Measurements from ENCODE around the gene SLC10A3. TPM values are rescaled to one million over a fixed set of nuclear protein-coding genes. Genes with fewer than 3 reads are reported as not detected.
A peak's percentile ranks its signal among the peaks of the same experiment; 100 is the strongest.

SLC10A3 gene
- total and polyA plus RNA-seq, 2 donors from 2014 or later = 19.0 to 27.3 TPM

GRCh38 chrX:154488336-154489075 lies 1.9 kb downstream of the SLC10A3 start:
- peaks cover 0 to 4% (median 3%) of the 10 kb centered on the region in 3 donors for H3K36me3 ChIP-seq (ENCODE audit: control insufficient read depth in 2 of 3, insufficient read depth in 3 of 3, low read length in 3 of 3)
- intact Hi-C loops (cut with DNase I) = no loop called here
- no peak overlapping the region for H3K4me3 ChIP-seq (ENCODE audit: low read length in 3 of 3)
- peak in 1 of 5 donors; percentile 71 for DNase-seq
- no peak for FAIRE-seq
- H3K9ac ChIP-seq (ENCODE audit: low read length in 3 of 3) = no peak overlapping the region
- no peak overlapping the region for H3K27ac ChIP-seq (ENCODE audit: low read depth in 2 of 2, low read length in 2 of 2)
- peaks cover 0 to 23% (median 4%) of the 10 kb centered on the region in 3 donors for H3K4me1 ChIP-seq (ENCODE audit: control insufficient read depth in 2 of 3, insufficient read depth in 2 of 3, low read depth in 1 of 3, low read length in 3 of 3)
- H3K27me3 ChIP-seq (ENCODE audit: control insufficient read depth, insufficient read depth, low read length) = no peaks in the 10 kb centered on the region
- no peaks in the 10 kb centered on the region for H3K9me3 ChIP-seq (ENCODE audit: control insufficient read depth in 2 of 3, insufficient read depth in 1 of 3, low read length in 3 of 3)
- TF ChIP-seq CTCF (IDR thresholded peaks at IDR 0.05; ENCODE audit: borderline replicate concordance, extremely low read depth, insufficient read depth) = no peak

- no peak overlapping the region for H3K4me3 ChIP-seq (ENCODE audit: low read length in 3 of 3)
- peaks cover 0 to 23% (median 4%) of the 10 kb centered on the region in 3 donors for H3K4me1 ChIP-seq (ENCODE audit: control insufficient read depth in 2 of 3, insufficient read depth in 2 of 3, low read depth in 1 of 3, low read length in 3 of 3)
- no peaks in the 10 kb centered on the region for H3K9me3 ChIP-seq (ENCODE audit: control insufficient read depth in 2 of 3, insufficient read depth in 1 of 3, low read length in 3 of 3)
- no peak for FAIRE-seq
- no peaks in the 10 kb centered on the region for H3K27me3 ChIP-seq (ENCODE audit: control insufficient read depth, insufficient read depth, low read length)
- TF ChIP-seq CTCF (IDR thresholded peaks at IDR 0.05; ENCODE audit: borderline replicate concordance, extremely low read depth, insufficient read depth) = no peak
- no peak overlapping the region for H3K9ac ChIP-seq (ENCODE audit: low read length in 3 of 3)
- intact Hi-C loops (cut with DNase I) = no loop called here
- H3K36me3 ChIP-seq (ENCODE audit: control insufficient read depth in 2 of 3, insufficient read depth in 3 of 3, low read length in 3 of 3) = peaks cover 0 to 4% (median 3%) of the 10 kb centered on the region in 3 donors
- no peak overlapping the region for H3K27ac ChIP-seq (ENCODE audit: low read depth in 2 of 2, low read length in 2 of 2)
- DNase-seq = peak in 1 of 5 donors; percentile 74
Observed at GRCh38 chrX:154487518-154488290, 2.7 kb downstream of the SLC10A3 start.

GRCh38 chrX:154486396-154487207 lies 3.8 kb downstream of the SLC10A3 start, which contains the start of gene UBL4A:
UBL4A (minus strand) TSS chrX:154486615; CDS start chrX:154486584, 31 bp downstream.
- H3K9ac ChIP-seq (ENCODE audit: low read length in 3 of 3) = peak within 1 kb of the TSS in 1 of 3 donors; percentile 26
- H3K4me1 ChIP-seq (ENCODE audit: control insufficient read depth in 2 of 3, insufficient read depth in 2 of 3, low read depth in 1 of 3, low read length in 3 of 3) = peaks cover 0 to 23% (median 4%) of the 10 kb centered on the region in 3 donors
- intact Hi-C loops (cut with DNase I) = no loop called here
- peak within 1 kb of the TSS; percentile 71 to 77 for H3K27ac ChIP-seq (ENCODE audit: low read depth in 2 of 2, low read length in 2 of 2)
- H3K9me3 ChIP-seq (ENCODE audit: control insufficient read depth in 2 of 3, insufficient read depth in 1 of 3, low read length in 3 of 3) = no peaks in the 10 kb centered on the region
- H3K27me3 ChIP-seq (ENCODE audit: control insufficient read depth, insufficient read depth, low read length) = no peaks in the 10 kb centered on the region
- H3K36me3 ChIP-seq (ENCODE audit: control insufficient read depth in 2 of 3, insufficient read depth in 3 of 3, low read length in 3 of 3) = peaks cover 0 to 4% (median 3%) of the 10 kb centered on the region in 3 donors
- peak within 1 kb of the TSS; percentile 6 to 49 (median 48) for H3K4me3 ChIP-seq (ENCODE audit: low read length in 3 of 3)
- peak; percentile 88 to 92 (median 91) for DNase-seq
- no peak for FAIRE-seq
- TF ChIP-seq CTCF (IDR thresholded peaks at IDR 0.05; ENCODE audit: borderline replicate concordance, extremely low read depth, insufficient read depth) = no peak
